NB4 (cell line): Measurements from ENCODE around the gene RANBP2.

Experiments
- DNase-seq: peaks from one replicate; pipeline ENCODE4 v3.0.0; 2010; ENCODE audit warnings: low read depth
- H3K4me3 ChIP-seq: one replicate; pipeline ENCODE4 v1.5.1; 2011; ENCODE audit warnings: mild to moderate bottlenecking, low read depth, low read length, moderate library complexity
- CTCF ChIP-seq: IDR thresholded peaks from one replicate; pipeline ENCODE4 v1.5.1; 2012; ENCODE audit warnings: low read depth, low read length
- MAX ChIP-seq: IDR thresholded peaks from 2 replicates; pipeline ENCODE4 v1.6.1; 2011; ENCODE audit warnings: low read depth, low read length
- MYC ChIP-seq: IDR thresholded peaks from 2 replicates; pipeline ENCODE4 v1.6.1; 2011; ENCODE audit warnings: low read depth, low read length
- POLR2A ChIP-seq: IDR thresholded peaks from 2 replicates; pipeline ENCODE4 v1.6.1; 2011; ENCODE audit warnings: mild to moderate bottlenecking; ENCODE audit not compliant: insufficient read length; ENCODE audit errors: extremely low read depth

RANBP2 gene

GRCh38 chr2:108805032-108805431 is 85.8 kb downstream of the RANBP2 start:
- H3K4me3 ChIP-seq, result no peak overlapping the region
- no peak for TF ChIP-seq MAX
- TF ChIP-seq POLR2A, result no peak
- no peak for TF ChIP-seq CTCF
- no peak for TF ChIP-seq MYC
- DNase-seq, result no peak

- H3K4me3 ChIP-seq, result no peak overlapping the region
- TF ChIP-seq MYC, result no peak
- no peak for TF ChIP-seq CTCF
- TF ChIP-seq POLR2A, result no peak
- TF ChIP-seq MAX, result no peak
- no peak for DNase-seq
Measured at GRCh38 chr2:108805782-108806181, 86.5 kb downstream of the RANBP2 start.

- DNase-seq, result no peak
- TF ChIP-seq MAX, result no peak
- TF ChIP-seq MYC, result no peak
- no peak for TF ChIP-seq POLR2A
- no peak for TF ChIP-seq CTCF
- no peak overlapping the region for H3K4me3 ChIP-seq
Measured at GRCh38 chr2:108806371-108807113, 87.3 kb downstream of the RANBP2 start.

GRCh38 chr2:108809936-108810335 is 90.7 kb downstream of the RANBP2 start:
- TF ChIP-seq MAX, result no peak
- TF ChIP-seq CTCF, result no peak
- TF ChIP-seq MYC, result no peak
- TF ChIP-seq POLR2A, result no peak
- H3K4me3 ChIP-seq, result no peak overlapping the region
- DNase-seq, result no peak

- H3K4me3 ChIP-seq, result no peak overlapping the region
- no peak for TF ChIP-seq CTCF
- TF ChIP-seq MAX, result no peak
- TF ChIP-seq MYC, result no peak
- TF ChIP-seq POLR2A, result no peak
- no peak for DNase-seq
Measured at GRCh38 chr2:108810993-108811957, 92.0 kb downstream of the RANBP2 start.

- no peak overlapping the region for H3K4me3 ChIP-seq
- DNase-seq, result no peak
- TF ChIP-seq MYC (no peak), CTCF (no peak), POLR2A (no peak), MAX (no peak)
Measured at GRCh38 chr2:108813732-108814131, 94.5 kb downstream of the RANBP2 start.
